A549 (cell line): ENCODE data around the gene NEDD4L. TPM values are rescaled to one million over a fixed set of nuclear protein-coding genes. Genes with fewer than 3 reads are reported as not detected.
A peak's percentile ranks its signal among the peaks of the same experiment; 100 is the strongest.

Experiments
- ATAC-seq, 2 experiments: fragments of 200-7000 bp in 1 of 2; fragments of >200 bp in 1 of 2; cut with Nextera tagmentation in 1 of 2; cut with Tn5 transposase in 1 of 2; 3 replicates each; pipeline versions ENCODE4 v1.8.0 to v1.9.1; 2018 to 2020; ENCODE audit warnings: mild to moderate bottlenecking in 1 of 2, moderate library complexity in 1 of 2
- CTCF ChIA-PET: fragments of 300-600 bp; sonication (Branson Sonifier 250); formaldehyde crosslinking; extraction: SDS; loops from one replicate; lab custom pipeline; 2021; ENCODE audit warnings: antibody characterized with exemption, inconsistent platforms; lab: Yijun Ruan, JAX
- POLR2A ChIA-PET: fragments of 350-600 bp; formaldehyde crosslinking; extraction: SDS; loops from one replicate; lab custom pipeline; 2021; ENCODE audit warnings: antibody characterized with exemption, inconsistent platforms; lab: Yijun Ruan, JAX
- DNase-seq, 2 experiments: peaks; one replicate each; pipeline versions ENCODE4 v3.0.0 to v3.0.0-alpha.2; 2011 to 2016; ENCODE audit warnings: low read depth in 1 of 2, low spot score in 1 of 2
- FAIRE-seq: peaks from 2 replicates; lab custom pipeline; 2011; peaks lifted over from hg19 to GRCh38; lab: Jason Lieb, UNC
- H3K27ac ChIP-seq, 2 experiments: fragments of >200 bp; sonication (Bioruptor Twin); formaldehyde crosslinking; 3 replicates each; pipeline ENCODE4 v1.5.1; 2016 to 2017
- H3K4me1 ChIP-seq: fragments of >200 bp; sonication (Bioruptor Twin); formaldehyde crosslinking; 3 replicates; pipeline ENCODE4 v1.6.1; 2016
- H3K4me2 ChIP-seq: fragments of >200 bp; sonication (Bioruptor Twin); formaldehyde crosslinking; 3 replicates; pipeline ENCODE4 v1.6.1; 2016
- H3K4me3 ChIP-seq: fragments of >200 bp; sonication (Bioruptor Twin); formaldehyde crosslinking; 3 replicates; pipeline ENCODE4 v1.5.1; 2016
- H3K9me3 ChIP-seq: fragments of >200 bp; sonication (Bioruptor Twin); formaldehyde crosslinking; 3 replicates; pipeline ENCODE4 v1.6.1; 2016
- BCL3 ChIP-seq: fragments of >200 bp; sonication (Bioruptor Twin); formaldehyde crosslinking; IDR thresholded peaks from 3 replicates; pipeline ENCODE4 v1.6.1; 2016
- BHLHE40 ChIP-seq: IDR thresholded peaks from 2 replicates; pipeline ENCODE4 v1.6.1; 2012; ENCODE audit warnings: low read depth, low read length, inconsistent platforms
- CBX2 ChIP-seq: fragments of 200-600 bp; sonication (generic); IDR thresholded peaks from 2 replicates; pipeline ENCODE4 v1.6.1; 2016; ENCODE audit warnings: low read depth, mild to moderate bottlenecking, borderline replicate concordance
- CBX8 ChIP-seq: fragments of 200-600 bp; sonication (generic); IDR thresholded peaks from 2 replicates; pipeline ENCODE4 v1.6.1; 2016
- CEBPB ChIP-seq, 2 experiments: fragments of >200 bp in 1 of 2; sonication (Bioruptor Twin) in 1 of 2; formaldehyde crosslinking in 1 of 2; IDR thresholded peaks; 2 replicates each; pipeline ENCODE4 v1.6.1; 2012 to 2016
- CHD4 ChIP-seq: fragments of 200-600 bp; sonication (generic); IDR thresholded peaks from 2 replicates; pipeline ENCODE4 v1.6.1; 2016; ENCODE audit warnings: antibody characterized with exemption, mild to moderate bottlenecking, borderline replicate concordance
- ESRRA ChIP-seq: fragments of 150-350 bp; IDR thresholded peaks from 2 replicates; pipeline ENCODE4 v1.6.1; 2014; ENCODE audit warnings: mild to moderate bottlenecking, low read length, borderline replicate concordance
- FOSL2 ChIP-seq, 2 experiments: fragments of 450-650 bp in 1 of 2; fragments of >200 bp in 1 of 2; sonication (Bioruptor Twin) in 1 of 2; formaldehyde crosslinking; IDR thresholded peaks; 2 replicates each; pipeline versions ENCODE4 v1.5.0 to v1.6.1; 2016 to 2020; ENCODE audit warnings: mild to moderate bottlenecking in 1 of 2, moderate library complexity in 1 of 2
- HES2 ChIP-seq: fragments of >200 bp; sonication (Bioruptor Twin); formaldehyde crosslinking; IDR thresholded peaks from 2 replicates; pipeline ENCODE4 v1.6.1; 2016
- HEYL ChIP-seq: fragments of 250-450 bp; sonication (Bioruptor Pico); IDR thresholded peaks from 2 replicates; pipeline ENCODE4 v1.8.0; 2021; ENCODE audit warnings: mild to moderate bottlenecking, moderate library complexity
- HOXB13 ChIP-seq: fragments of 250-450 bp; sonication (Bioruptor Pico); IDR thresholded peaks from 2 replicates; pipeline ENCODE4 v1.5.0; 2020; ENCODE audit warnings: low read depth, mild to moderate bottlenecking, moderate library complexity
- JUN ChIP-seq, 2 experiments: fragments of >200 bp; sonication (Bioruptor Twin); formaldehyde crosslinking; IDR thresholded peaks; 2 replicates in 1 of 2; 3 replicates in 1 of 2; pipeline ENCODE4 v1.6.1; 2016 to 2017
- KDM1A ChIP-seq: fragments of 200-600 bp; sonication (generic); IDR thresholded peaks from 2 replicates; pipeline ENCODE4 v1.6.1; 2016; ENCODE audit warnings: low read depth, mild to moderate bottlenecking
- KDM5A ChIP-seq: fragments of 200-600 bp; sonication (generic); IDR thresholded peaks from 2 replicates; pipeline ENCODE4 v1.6.1; 2016; ENCODE audit warnings: antibody characterized with exemption, mild to moderate bottlenecking
- MAFK ChIP-seq: fragments of 450-650 bp; IDR thresholded peaks from 2 replicates; pipeline ENCODE4 v1.6.1; 2014; ENCODE audit not compliant: partially characterized antibody
- MAX ChIP-seq: IDR thresholded peaks from 2 replicates; pipeline ENCODE4 v1.6.1; 2012
- MAZ ChIP-seq: fragments of 150-350 bp; IDR thresholded peaks from 2 replicates; pipeline ENCODE4 v1.6.1; 2014; ENCODE audit warnings: antibody characterized with exemption, low read depth, low read length, borderline replicate concordance
- TP53 ChIP-seq: fragments of 250-450 bp; sonication (Bioruptor Pico); IDR thresholded peaks from 2 replicates; pipeline ENCODE4 v1.5.0; 2021; ENCODE audit warnings: mild to moderate bottlenecking, moderate library complexity
- ZC3H11A ChIP-seq: fragments of 450-650 bp; IDR thresholded peaks from 2 replicates; pipeline ENCODE4 v1.6.1; 2014; ENCODE audit warnings: antibody characterized with exemption, mild to moderate bottlenecking
- WGBS: methylation state at CpG from one replicate; pipeline ENCODE4 v1.1.6; 2017; ENCODE audit errors: missing lambda C conversion rate; 5-methylcytosine and 5-hydroxymethylcytosine counted together
- polyA plus RNA-seq, 4 experiments: library from polyadenylated mRNA; depleted of rRNA in 3 of 4; stranded (reverse); fragments of >200 nt; fragmentation: RNase III in 1 of 4; extraction: RNeasy Plus Mini Kit Qiagen cat#74134 plus additional on column Dnase treatment in 1 of 4; gene quantifications; 2 replicates in 3 of 4; 3 replicates in 1 of 4; pipeline ENCODE4 v1.2.3, GENCODE V29; 2011 to 2017

Gene NEDD4L
- polyA plus RNA-seq, 2 of the 4 experiments (the other 2 are of a cell fraction), result 18.0 to 36.5 TPM

GRCh38 chr18:58106289-58107070, 62.5 kb downstream of the NEDD4L start (continued):
- no peak for TF ChIP-seq HES2
- TF ChIP-seq KDM5A, result no peak
- TF ChIP-seq CEBPB (IDR thresholded peaks at IDR 0.05), result no peak
- TF ChIP-seq CBX8, result no peak
- no peak for TF ChIP-seq CHD4
- no peak for TF ChIP-seq HEYL (CRISPR knock-in tag)
- no peak for TF ChIP-seq BHLHE40

- ChIA-PET POLR2A (no interaction called here), CTCF (interaction anchor here (0.8 to 5.5 kb wide), 3 partner anchors 9 to 664 kb away, joined by 3 to 30 read pairs (median 3); no protein-coding TSS in a partner anchor)
- ATAC-seq, result no peak
- no peak for TF ChIP-seq MAX
- Histone ChIP-seq H3K4me2 (no peak overlapping the region), H3K9me3 (no peaks in the 10 kb centered on the region), H3K27ac (no peak overlapping the region), H3K4me3 (no peak overlapping the region), H3K4me1 (no peaks in the 10 kb centered on the region)
- 100% methylated on average over 2 of the region's 2 CpGs for WGBS
- no peak for FAIRE-seq
- no peak for DNase-seq
Measured at GRCh38 chr18:58109256-58109655, 65.2 kb downstream of the NEDD4L start.

- CTCF ChIA-PET, result interaction anchor here (1.1 to 5.5 kb wide), 4 partner anchors 10 to 228 kb away, joined by 3 to 30 read pairs (median 4); partner anchors contain the start of gene NEDD4L
Measured at GRCh38 chr18:58110398-58110797, 66.4 kb downstream of the NEDD4L start.

GRCh38 chr18:58112174-58112573, 68.1 kb downstream of the NEDD4L start:
- TF ChIP-seq HEYL (CRISPR knock-in tag), result no peak
- peak; percentile 90 for TF ChIP-seq ZC3H11A
- TF ChIP-seq ESRRA, result no peak
- no peak for TF ChIP-seq BCL3
- peaks cover 6% of the 10 kb centered on the region; the same call in 2 of the 3 replicates for H3K4me1 ChIP-seq
- H3K4me2 ChIP-seq, result no peak overlapping the region
- DNase-seq, result no peak
- CTCF ChIA-PET, result interaction anchor here (1.0 to 5.5 kb wide), 4 partner anchors 10 to 230 kb away, joined by 3 to 30 read pairs (median 4); no protein-coding TSS in a partner anchor
- H3K27ac ChIP-seq, result no peak overlapping the region
- no peak for FAIRE-seq
- ATAC-seq, result no peak
- POLR2A ChIA-PET, result no interaction called here
- H3K4me3 ChIP-seq, result no peak overlapping the region
- no peaks in the 10 kb centered on the region for H3K9me3 ChIP-seq
- WGBS, result 87% methylated on average over 1 of the region's 1 CpG

More at GRCh38 chr18:58110398-58110797, 66.4 kb downstream of the NEDD4L start:
- FAIRE-seq (no peak), ATAC-seq (no peak), DNase-seq (no peak)
- WGBS, result 73% methylated on average over 3 of the region's 6 CpGs
- Histone ChIP-seq H3K27ac (no peak overlapping the region), H3K4me1 (no peaks in the 10 kb centered on the region), H3K4me2 (no peak overlapping the region), H3K4me3 (no peak overlapping the region), H3K9me3 (no peaks in the 10 kb centered on the region)
- POLR2A ChIA-PET, result no interaction called here
- TF ChIP-seq CBX2 (no peak), HOXB13 (no peak), FOSL2 (IDR thresholded peaks at IDR 0.05) (no peak), FOSL2 (CRISPR knock-in tag; IDR thresholded peaks at IDR 0.05) (no peak), KDM1A (no peak), ESRRA (no peak), TP53 (CRISPR knock-in tag) (no peak), JUN (IDR thresholded peaks at IDR 0.05) (no peak), MAFK (no peak), MAZ (no peak)
